ENCODE data around the gene TAAR5. TPM values are rescaled to one million over a fixed set of nuclear protein-coding genes. Genes with fewer than 3 reads are reported as not detected.
"Not testable (repeated sequence)": the region's sequence is repeated elsewhere in the genome, so short reads cannot be mapped to it uniquely, and the experiment has no call there.

Gene TAAR5
- total RNA-seq, 1 donor = not detected

- no peak for TF ChIP-seq CTCF (IDR thresholded peaks at IDR 0.05; ENCODE audit: insufficient read depth, low read depth, low read length)
- H3K4me3 ChIP-seq (ENCODE audit: low read depth, low read length) = no peak overlapping the region
- no peak for DNase-seq (ENCODE audit: low read depth)
Measured at GRCh38 chr6:132616677-132617076, 27.1 kb upstream of the TAAR5 start.

- no peak for TF ChIP-seq CTCF (IDR thresholded peaks at IDR 0.05; ENCODE audit: insufficient read depth, low read depth, low read length)
- no peak for DNase-seq (ENCODE audit: low read depth)
- no peak overlapping the region for H3K4me3 ChIP-seq (ENCODE audit: low read depth, low read length)
Measured at GRCh38 chr6:132614554-132614953, 25.0 kb upstream of the TAAR5 start.

- no peak for TF ChIP-seq CTCF (IDR thresholded peaks at IDR 0.05; ENCODE audit: insufficient read depth, low read depth, low read length)
- no peak for DNase-seq (ENCODE audit: low read depth)
- no peak overlapping the region for H3K4me3 ChIP-seq (ENCODE audit: low read depth, low read length)
Measured at GRCh38 chr6:132612449-132613108, 23.0 kb upstream of the TAAR5 start.

GRCh38 chr6:132611616-132612015 lies 22.1 kb upstream of the TAAR5 start:
- H3K4me3 ChIP-seq (ENCODE audit: low read depth, low read length) = no peak overlapping the region
- no peak for TF ChIP-seq CTCF (IDR thresholded peaks at IDR 0.05; ENCODE audit: insufficient read depth, low read depth, low read length)
- DNase-seq (ENCODE audit: low read depth) = no peak

- H3K4me3 ChIP-seq (ENCODE audit: low read depth, low read length) = no peak overlapping the region
- TF ChIP-seq CTCF (IDR thresholded peaks at IDR 0.05; ENCODE audit: insufficient read depth, low read depth, low read length) = no peak
- no peak for DNase-seq (ENCODE audit: low read depth)
Measured at GRCh38 chr6:132607544-132608233, 18.1 kb upstream of the TAAR5 start.

GRCh38 chr6:132604635-132605152 lies 15.2 kb upstream of the TAAR5 start:
- TF ChIP-seq CTCF (IDR thresholded peaks at IDR 0.05; ENCODE audit: insufficient read depth, low read depth, low read length) = no peak
- H3K4me3 ChIP-seq (ENCODE audit: low read depth, low read length) = no peak overlapping the region
- DNase-seq (ENCODE audit: low read depth) = no peak

GRCh38 chr6:132600900-132601299 lies 11.4 kb upstream of the TAAR5 start:
- DNase-seq (ENCODE audit: low read depth); H3K4me3 ChIP-seq (ENCODE audit: low read depth, low read length): not testable (repeated sequence)

All from fibroblast of villous mesenchyme (primary cell).